Ovary (tissue), 3 donors: ENCODE data around the gene IPO9.
A peak's percentile ranks its signal among the peaks of the same experiment; 100 is the strongest.

Experiments
- CTCF ChIP-seq, 3 donors: fragments of 450-650 bp in 2 of 3; fragments of 200-600 bp in 1 of 3; IDR thresholded peaks; one replicate each; pipeline versions ENCODE4 v1.5.1 to v1.8.0; 2016 to 2022; ENCODE audit warnings: antibody characterized with exemption in 3 of 3, mild to moderate bottlenecking in 1 of 3
- POLR2A ChIP-seq: fragments of 450-650 bp; IDR thresholded peaks from one replicate; pipeline ENCODE4 v1.6.1; 2017; ENCODE audit warnings: antibody characterized with exemption, mild to moderate bottlenecking, moderate library complexity
- donor health status: DM: no; HTN: no; CAD: no.

DNA sequence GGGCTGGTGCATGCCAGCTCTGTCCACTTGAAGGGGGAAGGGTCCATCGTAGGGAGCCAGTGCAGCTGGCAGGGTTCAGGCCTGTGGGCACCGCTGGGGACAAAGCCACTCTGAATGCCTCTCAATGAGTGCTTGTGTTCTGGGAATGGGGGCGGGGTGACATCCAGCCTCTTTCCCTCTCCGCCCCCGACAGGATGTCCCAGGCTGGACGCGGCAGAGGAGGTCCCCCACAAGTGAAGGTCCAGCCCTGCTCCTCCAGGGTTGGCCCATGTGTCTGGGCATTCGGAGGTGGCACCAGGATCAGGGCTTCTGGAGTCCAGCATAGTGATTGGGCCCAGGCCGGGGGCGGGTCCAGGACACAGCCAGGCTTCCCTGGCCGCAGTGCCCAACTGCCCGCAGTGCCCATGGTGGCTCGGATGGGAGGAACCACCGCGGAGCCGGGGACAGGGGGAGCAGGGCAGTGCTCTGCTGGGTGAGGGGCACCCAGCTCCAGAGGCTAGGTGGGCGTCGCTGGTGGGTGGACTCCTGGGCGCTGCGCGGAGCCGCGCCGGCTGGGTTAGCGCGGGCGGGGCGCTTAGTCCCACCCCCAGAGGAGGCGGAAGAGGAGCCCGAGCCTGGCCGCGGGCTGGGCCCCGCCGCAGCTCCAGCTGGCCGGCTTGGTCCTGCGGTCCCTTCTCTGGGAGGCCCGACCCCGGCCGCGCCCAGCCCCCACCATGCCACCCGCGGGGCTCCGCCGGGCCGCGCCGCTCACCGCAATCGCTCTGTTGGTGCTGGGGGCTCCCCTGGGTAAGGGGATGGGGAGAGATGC lies 59.5 kb downstream of the IPO9 start, which contains the start of gene SHISA4:
- TF ChIP-seq CTCF (IDR thresholded peaks at IDR 0.05) (no peak), POLR2A (peak; percentile 23)
